Chondrocyte (in vitro differentiated cells): Measurements from ENCODE around the gene GPR146. TPM values are rescaled to one million over a fixed set of nuclear protein-coding genes. Genes with fewer than 3 reads are reported as not detected.

Source experiments
- DNase-seq: peaks from one replicate; pipeline ENCODE4 v3.0.0; 2021; ENCODE audit warnings: mixed read lengths, low spot score
- H3K27ac Mint-ChIP-seq: one replicate; pipeline ENCODE4 v1.8.0; 2021; ENCODE audit warnings: mild to moderate bottlenecking, moderate library complexity, mixed read lengths; ENCODE audit not compliant: unreplicated experiment
- H3K27me3 Mint-ChIP-seq: 2 replicates; pipeline ENCODE4 v1.8.0; 2021; ENCODE audit warnings: low read depth, mixed read lengths
- H3K36me3 Mint-ChIP-seq: 2 replicates; pipeline ENCODE4 v1.8.0; 2021; ENCODE audit warnings: low read depth, mixed read lengths
- H3K4me1 Mint-ChIP-seq: 2 replicates; pipeline ENCODE4 v1.8.0; 2021; ENCODE audit warnings: low read depth, mild to moderate bottlenecking, mixed read lengths
- H3K4me3 Mint-ChIP-seq: one replicate; pipeline ENCODE4 v1.8.0; 2021; ENCODE audit warnings: mild to moderate bottlenecking, moderate library complexity, mixed read lengths; ENCODE audit not compliant: unreplicated experiment
- H3K9me3 Mint-ChIP-seq: 2 replicates; pipeline ENCODE4 v1.8.0; 2021; ENCODE audit warnings: low read depth, mixed read lengths
- CTCF ChIP-seq: fragments of 200-600 bp; sonication (generic); IDR thresholded peaks from 2 replicates; pipeline ENCODE4 v1.5.0; 2021; ENCODE audit warnings: antibody characterized with exemption, mild to moderate bottlenecking, moderate library complexity
- total RNA-seq: library from RNA; stranded (reverse); gene quantifications from 3 replicates; pipeline ENCODE4 v1.2.1, GENCODE V29; 2021

The GPR146 gene
- total RNA-seq, 1 donor from 2014 or later: 3.8 TPM

GRCh38 chr7:1004018-1004852, 40.1 kb upstream of the GPR146 start:
- Mint-ChIP-seq H3K9me3 (no peaks in the 10 kb centered on the region), H3K4me1 (no peaks in the 10 kb centered on the region), H3K27ac (no peak overlapping the region), H3K36me3 (peaks cover 8% of the 10 kb centered on the region), H3K4me3 (no peak overlapping the region), H3K27me3 (no peaks in the 10 kb centered on the region)
- DNase-seq: no peak
- no peak for TF ChIP-seq CTCF

- H3K36me3 Mint-ChIP-seq: peaks cover 8% of the 10 kb centered on the region
- H3K4me1 Mint-ChIP-seq: no peaks in the 10 kb centered on the region
- DNase-seq: no peak
- H3K27me3 Mint-ChIP-seq: no peaks in the 10 kb centered on the region
- no peaks in the 10 kb centered on the region for H3K9me3 Mint-ChIP-seq
- H3K4me3 Mint-ChIP-seq: no peak overlapping the region
- H3K27ac Mint-ChIP-seq: no peak overlapping the region
- no peak for TF ChIP-seq CTCF
Observed at GRCh38 chr7:1005303-1005702, 39.0 kb upstream of the GPR146 start.

- no peak for DNase-seq
- no peaks in the 10 kb centered on the region for H3K4me1 Mint-ChIP-seq
- TF ChIP-seq CTCF: no peak
- peaks cover 8% of the 10 kb centered on the region for H3K36me3 Mint-ChIP-seq
- H3K4me3 Mint-ChIP-seq: no peak overlapping the region
- no peaks in the 10 kb centered on the region for H3K27me3 Mint-ChIP-seq
- no peaks in the 10 kb centered on the region for H3K9me3 Mint-ChIP-seq
- H3K27ac Mint-ChIP-seq: no peak overlapping the region
Observed at GRCh38 chr7:1007901-1008300, 36.4 kb upstream of the GPR146 start.

GRCh38 chr7:1008733-1009363, 35.5 kb upstream of the GPR146 start:
- Mint-ChIP-seq H3K4me3 (no peak overlapping the region), H3K27ac (no peak overlapping the region), H3K36me3 (peaks cover 8% of the 10 kb centered on the region), H3K27me3 (no peaks in the 10 kb centered on the region), H3K9me3 (no peaks in the 10 kb centered on the region), H3K4me1 (peaks cover 4% of the 10 kb centered on the region)
- no peak for DNase-seq
- TF ChIP-seq CTCF: no peak

- Mint-ChIP-seq H3K27me3 (no peaks in the 10 kb centered on the region), H3K36me3 (peaks cover 8% of the 10 kb centered on the region), H3K4me3 (no peak overlapping the region), H3K27ac (no peak overlapping the region), H3K4me1 (peaks cover 8% of the 10 kb centered on the region), H3K9me3 (no peaks in the 10 kb centered on the region)
- TF ChIP-seq CTCF: no peak
- DNase-seq: no peak
Observed at GRCh38 chr7:1009747-1010146, 34.6 kb upstream of the GPR146 start.
